SKM-1 treated with dmso at 0.1 percent for 144 hours (cell line): ENCODE results near the gene AP3S2.

Experiments used
- DNase-seq: peaks from one replicate; lab custom pipeline; 2025; ENCODE audit not compliant: unreplicated experiment; lab: John Stamatoyannopoulos, UW

AP3S2 gene

GRCh38 chr15:89820666-89821611 lies 72.9 kb downstream of the AP3S2 start:
- DNase-seq, result no peak

- no peak for DNase-seq
Measured at GRCh38 chr15:89818287-89818686, 75.5 kb downstream of the AP3S2 start.

DNA sequence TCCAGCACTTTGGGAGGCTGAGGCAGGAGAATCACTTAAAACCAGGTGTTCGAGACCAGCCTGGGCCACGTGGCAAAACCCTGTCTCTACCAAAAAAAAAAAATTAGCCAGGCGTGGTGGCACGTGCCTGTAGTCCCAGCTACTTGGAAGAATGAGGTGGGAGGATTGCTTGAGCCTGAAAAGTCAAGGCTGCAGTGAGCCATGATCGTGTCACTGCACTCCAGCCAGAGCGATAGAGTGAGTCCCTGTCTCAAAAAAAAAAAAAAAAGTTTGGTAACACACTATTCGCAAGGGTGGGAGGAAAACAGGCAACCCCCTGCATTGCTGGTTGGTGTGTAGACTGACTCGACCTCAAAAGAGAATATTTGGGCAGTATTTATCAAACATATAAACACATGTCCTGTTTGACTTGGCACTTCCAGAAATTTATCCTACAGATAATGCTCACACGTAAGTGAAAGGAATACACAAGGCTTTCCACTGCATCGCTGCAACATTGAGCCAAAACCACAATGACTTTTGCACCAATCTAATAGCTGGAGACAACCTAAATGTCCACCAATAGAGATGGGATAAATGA lies 76.0 kb downstream of the AP3S2 start:
- no peak for DNase-seq

GRCh38 chr15:89815769-89816168 lies 78.0 kb downstream of the AP3S2 start:
- no peak for DNase-seq

DNA sequence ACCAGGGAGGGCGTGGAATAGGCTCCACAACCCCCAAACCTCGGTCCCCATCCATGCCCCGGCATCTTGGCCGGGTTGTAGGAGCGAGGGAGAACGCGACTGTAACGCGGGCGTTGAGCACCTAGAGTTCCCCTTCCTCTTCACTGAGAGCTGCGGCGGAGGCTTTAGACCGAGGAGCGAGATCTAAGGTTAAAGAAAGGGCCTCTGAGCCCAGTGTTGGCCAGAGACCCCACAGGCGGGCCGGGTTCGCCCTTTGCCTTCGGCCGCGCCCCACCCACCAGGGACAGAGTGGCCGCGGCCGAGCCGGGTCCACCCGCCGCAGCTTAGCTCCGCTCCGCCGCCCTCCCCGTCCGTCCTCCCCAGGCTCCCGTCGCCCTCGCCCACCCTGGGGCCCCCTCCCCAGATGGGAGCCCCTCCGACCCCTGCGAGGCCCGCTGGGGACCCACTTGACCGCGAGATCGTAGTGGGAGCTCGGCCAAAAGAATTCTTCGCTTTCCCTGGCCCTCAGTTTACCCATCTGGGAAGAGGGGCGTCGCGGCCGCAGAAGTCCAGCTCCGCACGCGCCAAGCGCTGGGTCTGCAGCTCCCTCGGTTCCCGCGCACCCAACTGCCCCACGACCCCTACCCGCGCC lies 79.6 kb downstream of the AP3S2 start:
- no peak for DNase-seq

DNA sequence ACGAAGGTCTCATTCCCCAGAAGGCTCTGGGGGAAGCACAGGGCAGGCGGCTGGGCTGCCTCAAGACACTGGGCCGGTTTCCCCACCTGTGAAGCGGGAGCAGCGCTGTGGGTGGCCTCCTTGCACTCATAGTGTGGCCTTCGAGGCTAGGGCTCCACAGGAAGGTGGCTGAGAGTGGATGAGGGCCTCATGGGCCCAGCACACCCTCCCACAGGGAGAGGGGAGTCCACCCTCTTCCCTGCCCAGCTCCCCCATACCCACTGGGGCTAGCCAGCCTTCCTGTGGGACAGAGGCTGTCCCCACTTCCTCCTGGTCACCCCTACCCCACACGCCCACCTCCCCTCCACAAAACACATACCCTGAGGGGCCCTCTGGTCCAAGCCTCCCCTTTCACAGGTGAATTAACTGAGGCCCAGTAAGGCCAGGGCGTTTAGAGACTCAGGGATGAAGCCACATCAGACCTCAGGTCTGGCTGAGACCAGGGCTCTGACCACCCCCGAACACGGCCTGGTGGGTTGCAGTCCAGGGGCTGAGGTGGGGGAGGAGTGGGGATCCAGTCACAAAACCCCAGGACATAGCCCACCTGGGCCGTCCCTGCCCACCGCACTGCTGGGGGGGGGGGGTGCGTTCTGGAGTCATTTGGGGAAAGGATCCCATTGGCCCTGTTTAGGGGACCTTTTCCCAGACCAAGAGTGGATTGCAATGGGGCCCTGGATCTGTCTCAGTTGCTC lies 80.2 kb downstream of the AP3S2 start:
- DNase-seq, result no peak

DNA sequence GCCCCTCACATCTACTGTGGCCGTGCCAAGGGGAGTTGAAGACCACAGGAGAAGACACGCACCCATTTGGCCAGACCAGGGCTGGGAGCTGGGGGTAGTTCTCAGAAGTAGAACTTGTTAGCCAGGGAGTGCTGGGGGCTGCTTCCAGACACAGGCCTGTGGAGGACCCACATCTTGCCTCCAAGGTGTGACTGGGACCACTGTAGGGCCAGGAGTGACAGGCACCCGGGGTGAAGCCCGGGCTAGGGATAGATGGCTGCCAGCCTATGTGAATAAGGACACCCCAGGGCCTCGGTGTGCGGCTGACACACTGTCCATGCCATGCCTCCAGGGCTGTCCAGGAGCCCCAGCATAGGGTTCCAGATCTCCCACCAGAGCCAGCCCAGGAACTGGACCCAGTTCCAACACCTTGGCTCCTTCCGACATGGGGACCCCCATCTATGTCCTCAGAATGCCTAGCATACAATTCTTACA lies 80.9 kb downstream of the AP3S2 start:
- no peak for DNase-seq

DNA sequence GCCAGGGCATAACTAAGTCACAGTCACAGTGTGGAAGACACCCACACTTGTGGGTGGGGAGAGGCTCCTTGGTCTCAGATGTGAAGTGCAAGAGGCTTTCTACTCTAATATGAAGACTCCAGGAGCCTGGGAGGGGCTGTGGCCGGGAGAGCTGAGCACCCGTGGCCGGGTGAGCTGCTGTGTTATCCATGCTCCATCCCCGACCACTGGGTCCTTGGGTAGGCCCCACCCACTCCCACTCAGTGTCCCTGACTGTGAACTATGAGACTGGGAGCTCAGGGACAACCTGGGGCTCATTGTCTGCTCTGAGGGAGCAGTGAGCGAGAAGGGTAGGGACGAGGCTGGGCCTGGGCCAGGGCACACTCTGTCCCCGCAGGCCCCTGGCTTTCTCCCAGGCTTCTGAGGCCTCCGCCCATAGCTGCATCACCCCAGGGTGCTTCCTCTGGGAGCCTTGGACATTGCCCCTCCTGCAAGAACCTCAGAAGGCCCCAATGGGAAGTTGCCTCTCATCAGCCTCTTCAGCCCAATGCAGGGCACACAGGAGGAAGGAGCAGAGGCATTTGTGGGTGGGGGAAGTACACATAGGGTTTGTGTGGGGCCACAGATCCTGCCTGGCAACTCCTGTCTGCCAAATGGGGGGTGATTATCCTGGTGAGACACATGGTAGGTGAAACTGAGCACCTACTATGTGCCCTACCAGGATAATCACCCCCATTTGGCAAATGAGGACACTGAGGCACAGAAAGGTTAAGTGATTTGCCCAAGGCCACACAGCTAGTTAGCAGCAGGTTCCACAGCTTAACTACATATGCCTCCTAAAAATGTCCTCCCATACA lies 81.6 kb downstream of the AP3S2 start:
- DNase-seq, result no peak

DNA sequence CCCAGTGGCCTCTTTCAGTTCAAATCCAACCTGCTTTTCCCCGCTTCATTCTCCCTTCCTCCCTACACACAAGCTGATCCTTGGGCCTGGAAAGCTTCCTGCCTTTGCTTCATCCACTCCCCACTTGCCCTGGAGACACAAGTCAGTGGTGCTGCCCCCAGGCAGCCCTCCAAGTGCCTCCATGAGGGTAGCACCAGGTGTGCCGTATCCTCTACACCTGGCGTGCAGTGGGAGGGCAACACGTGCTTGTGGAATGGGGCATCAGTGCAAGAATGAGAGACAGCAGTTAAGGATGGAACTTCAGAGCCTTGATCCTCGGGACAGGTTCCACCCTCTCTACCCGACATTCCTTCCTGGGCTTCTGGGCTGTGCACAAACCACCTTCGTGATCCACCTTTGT lies 83.0 kb downstream of the AP3S2 start:
- DNase-seq, result no peak

DNA sequence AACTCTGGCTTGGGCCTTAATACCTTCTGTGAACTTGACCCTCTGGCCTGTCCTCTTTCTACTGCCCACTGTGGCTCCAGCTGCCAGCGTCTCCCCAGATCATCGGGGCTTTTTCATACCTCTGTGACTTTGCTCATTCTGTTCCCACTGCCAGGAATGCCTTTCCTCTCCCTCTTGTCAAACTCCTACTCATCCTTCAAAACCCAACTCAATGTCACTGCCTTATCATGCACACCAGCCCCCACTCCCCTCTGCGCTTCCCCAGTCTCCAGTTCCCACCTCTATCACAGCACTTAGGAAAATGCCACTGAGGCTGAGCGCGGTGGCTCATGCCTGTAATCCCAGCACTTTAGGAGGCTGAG lies 84.0 kb downstream of the AP3S2 start:
- DNase-seq, result no peak

- DNase-seq, result no peak
Measured at GRCh38 chr15:89809093-89809786, 84.6 kb downstream of the AP3S2 start.

GRCh38 chr15:89808160-89808870 lies 85.5 kb downstream of the AP3S2 start:
- no peak for DNase-seq

DNA sequence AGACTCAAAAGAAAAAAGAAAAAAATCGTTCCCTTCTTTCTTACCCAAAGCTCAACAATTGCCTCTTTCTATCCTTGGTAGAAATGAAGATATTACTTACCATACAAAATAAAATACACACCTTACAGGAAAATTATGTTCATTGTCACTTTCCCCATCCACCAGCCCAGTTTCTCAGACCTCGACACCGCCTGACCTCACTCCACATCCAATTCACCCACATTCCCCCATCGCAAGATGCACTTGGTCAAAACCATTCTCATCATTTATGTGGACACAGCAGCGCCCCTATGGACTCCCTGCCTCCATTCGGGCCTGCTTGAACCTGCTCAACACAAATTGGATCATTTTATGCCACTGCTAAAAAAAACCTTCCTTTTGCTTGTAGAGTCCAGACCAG lies 86.1 kb downstream of the AP3S2 start:
- no peak for DNase-seq

DNA sequence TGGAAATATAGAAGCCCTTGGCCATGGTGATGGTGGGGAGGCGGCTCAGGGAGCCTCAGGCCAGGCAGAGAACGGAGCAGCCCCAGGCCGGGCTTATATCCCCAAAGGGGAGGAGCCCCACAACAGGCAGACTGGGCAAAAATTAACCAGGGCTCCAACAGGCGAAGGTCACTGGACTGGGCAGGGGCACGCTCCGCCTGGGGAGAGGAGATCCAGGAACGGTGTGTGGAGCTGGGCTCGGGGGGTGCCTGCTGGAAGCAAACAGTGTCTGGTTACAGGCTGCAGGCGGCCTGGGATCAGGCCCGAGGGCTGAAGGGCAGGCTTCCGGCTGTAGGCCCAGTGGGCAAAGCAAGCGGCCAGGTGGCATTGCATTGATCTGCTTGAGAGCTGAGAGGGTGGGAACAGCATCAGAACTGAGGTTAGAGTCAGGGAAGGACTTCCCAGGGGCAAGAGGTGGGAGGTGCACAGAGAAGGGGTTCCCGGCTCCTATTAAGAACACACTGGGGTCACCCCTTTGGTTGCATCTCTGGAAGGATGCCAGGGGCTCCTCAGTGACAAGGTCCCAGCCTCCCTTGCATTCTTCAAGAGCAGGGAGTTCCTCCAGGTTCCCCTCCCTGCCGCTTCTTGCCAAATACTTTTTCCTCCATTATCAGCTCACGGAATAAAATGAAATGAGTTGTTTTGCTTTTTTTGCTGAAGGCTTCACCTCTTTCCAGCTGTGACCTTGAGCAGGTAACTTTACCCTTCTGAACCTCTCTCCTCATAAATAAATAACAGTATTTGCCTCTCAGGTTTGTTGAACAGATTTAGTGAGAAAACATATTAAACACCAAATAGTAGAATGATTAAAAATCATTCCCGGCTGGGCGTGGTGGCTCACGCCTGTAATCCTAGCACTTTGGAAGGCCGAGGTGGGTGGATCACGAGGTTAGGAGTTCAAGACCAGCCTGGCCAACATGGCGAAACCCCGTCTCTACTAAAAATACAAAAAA lies 86.9 kb downstream of the AP3S2 start:
- DNase-seq, result no peak

- DNase-seq, result no peak
Measured at GRCh38 chr15:89806210-89806558, 87.6 kb downstream of the AP3S2 start.

DNA sequence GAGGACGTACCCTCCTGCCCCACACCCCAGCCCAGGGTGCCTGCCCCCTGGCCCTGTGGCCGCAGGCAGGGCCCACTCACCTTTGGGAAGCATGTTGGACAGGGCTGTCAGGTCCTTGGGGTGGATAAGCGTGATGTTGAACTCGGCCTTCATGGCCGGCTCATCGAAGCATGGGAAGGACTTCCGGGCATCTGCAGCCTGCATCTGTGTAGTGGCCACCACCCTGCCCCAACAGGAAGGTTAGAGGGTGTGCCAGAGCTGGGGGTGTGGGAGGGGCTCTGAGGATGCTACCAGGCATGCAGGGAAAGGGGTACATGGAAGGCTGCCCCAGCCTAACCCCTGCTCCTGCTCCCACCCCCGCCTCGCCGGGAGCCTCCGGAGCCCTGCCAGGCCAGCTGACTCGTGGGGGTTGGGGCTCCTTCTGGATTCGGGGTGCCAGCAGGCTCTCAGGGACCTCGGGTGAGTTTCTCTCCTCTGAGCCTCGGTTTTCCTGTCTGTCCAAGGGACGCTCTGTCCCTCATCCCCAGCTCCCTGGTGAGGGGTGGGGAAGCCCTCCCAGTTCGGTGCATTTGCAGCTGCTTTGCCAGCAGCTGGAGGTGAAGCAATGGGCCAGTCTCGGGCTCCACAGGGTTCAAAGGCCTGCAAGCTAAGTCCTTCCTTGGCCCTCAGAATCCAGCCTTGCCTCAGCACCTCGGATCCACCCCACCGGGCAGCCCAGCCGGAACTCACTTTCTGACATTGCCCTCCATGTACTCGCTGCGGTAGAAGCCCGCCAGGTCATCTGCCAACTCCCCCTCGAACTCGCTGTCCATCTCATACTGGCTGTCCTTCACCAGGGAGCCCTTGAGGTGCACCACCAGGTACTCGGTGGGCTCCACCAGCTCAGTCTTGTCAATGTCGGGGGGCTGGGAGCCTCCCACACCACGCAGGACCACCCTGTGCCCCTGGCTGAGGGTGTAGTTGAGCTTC lies 88.3 kb downstream of the AP3S2 start:
- DNase-seq, result no peak
